Cortex of kidney (tissue), 1 donor: ENCODE results near the gene TGM5.
"Not testable (repeated sequence)": the region's sequence is repeated elsewhere in the genome, so short reads cannot be mapped to it uniquely, and the experiment has no call there.

Experiments
- DNase-seq: peaks from one replicate; lab custom pipeline; 2025; lab: John Stamatoyannopoulos, UW

TGM5 gene

DNA sequence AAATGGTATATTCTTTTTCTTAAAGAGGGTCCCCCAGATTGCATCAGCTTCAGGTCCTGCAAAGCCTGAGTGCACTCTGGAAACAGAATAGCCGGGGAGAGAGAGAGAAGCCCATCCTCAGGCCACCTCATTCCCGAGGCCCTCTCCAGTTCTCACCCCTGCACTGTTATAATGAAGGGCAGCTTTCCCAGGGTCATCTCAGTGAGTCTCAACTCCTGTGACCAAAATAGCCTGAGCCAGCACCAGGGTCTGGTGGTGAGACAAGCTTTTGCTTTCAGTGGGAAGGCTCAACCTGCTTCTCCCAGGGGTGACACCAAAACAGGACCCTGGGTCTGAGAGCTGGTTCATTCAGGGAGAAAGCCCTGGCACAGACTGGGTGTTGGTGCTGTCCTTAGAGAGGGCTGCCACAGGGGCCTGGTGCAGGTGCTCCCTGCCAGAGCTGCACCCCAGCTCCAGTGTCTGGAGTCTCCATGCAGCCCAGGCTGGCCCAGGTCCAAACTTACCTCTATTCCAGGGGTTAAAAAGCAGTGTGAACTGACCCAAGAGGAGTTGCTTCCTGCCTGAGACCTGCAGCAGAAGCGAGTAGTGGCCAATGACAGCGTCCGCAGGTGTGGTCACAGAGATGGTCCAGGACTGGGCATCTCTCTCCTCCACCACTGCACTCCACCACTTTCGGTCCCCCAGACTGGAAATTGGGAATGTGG is 52.0 kb downstream of the TGM5 start:
- DNase-seq, result no peak

DNA sequence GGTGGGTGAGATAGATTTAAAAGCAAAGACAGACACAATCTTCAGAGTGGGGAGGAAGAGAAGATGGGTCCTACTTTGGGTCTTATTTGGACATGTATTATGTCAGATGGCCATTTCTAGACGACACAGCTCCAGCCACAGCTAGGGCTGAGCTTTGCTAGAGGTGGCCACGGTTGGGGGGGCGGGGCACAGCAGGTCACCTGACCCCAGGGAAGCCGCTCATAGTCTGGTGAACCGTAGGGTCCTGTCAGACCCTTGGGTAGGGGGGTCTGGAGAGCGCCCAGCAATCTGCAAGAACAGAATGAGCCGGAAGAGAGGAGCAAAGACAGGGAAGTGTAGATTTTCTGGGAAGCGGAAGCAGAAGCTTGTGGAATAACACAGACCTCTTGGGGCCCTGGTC is 52.6 kb downstream of the TGM5 start:
- DNase-seq, result no peak

DNA sequence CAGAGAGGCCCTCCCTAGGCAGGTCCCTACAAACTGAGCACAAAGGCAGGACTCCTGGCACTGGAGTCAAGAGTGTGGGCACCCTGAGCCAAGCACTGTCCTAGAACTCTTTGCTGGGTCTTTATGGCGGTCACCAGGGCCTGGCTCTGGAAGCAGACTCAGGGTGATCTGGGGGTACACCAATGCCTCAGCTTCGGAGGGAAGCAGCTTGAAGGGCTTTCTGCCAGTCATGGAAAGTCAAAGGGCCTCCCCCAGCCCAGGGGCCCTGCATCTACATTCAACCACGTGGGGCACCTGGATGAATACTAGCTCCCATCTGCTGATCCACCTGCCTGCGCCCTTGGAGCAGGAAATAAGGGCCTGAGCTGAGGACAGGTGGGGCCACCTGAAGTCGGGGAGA is 53.3 kb downstream of the TGM5 start:
- no peak for DNase-seq

DNA sequence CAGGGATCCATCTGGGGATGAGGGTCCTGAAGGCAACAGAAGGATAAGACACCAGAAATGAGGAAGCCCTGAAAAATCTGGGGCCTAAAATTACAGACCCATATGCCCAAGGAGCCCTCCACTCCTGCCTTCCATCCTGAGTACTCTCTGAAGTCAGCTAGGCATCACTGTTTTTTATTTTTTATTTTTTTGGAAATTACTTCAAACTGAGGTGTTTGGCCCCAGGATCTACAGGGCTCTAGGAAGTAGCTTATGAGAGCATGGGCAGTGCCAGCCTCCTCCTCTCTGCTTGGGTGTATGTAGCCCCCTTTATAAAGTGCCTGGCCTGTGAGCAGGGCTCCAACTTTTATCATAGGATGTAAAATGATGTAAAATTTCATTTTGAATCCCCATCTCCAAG is 53.8 kb downstream of the TGM5 start:
- DNase-seq, result no peak

DNA sequence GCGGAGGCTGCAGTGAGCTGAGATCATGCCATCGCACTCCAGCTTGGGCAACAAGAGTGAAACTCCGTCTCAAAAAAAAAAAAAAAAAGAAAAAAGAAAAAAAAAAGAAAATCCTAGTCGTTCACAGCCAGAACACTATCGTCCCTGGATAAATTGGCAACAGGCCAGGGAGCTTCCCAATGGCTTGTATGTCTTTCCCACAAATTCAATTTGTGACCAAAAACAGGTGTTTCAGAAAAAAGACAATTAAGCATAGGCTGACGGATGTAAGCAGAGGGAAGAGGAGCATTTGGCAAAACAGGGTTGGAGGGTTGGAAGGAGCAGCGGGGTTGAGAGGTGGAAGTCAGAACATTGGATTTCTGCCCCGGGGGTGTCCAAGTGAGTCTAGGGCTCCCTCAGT is 54.4 kb downstream of the TGM5 start:
- DNase-seq, result no peak

DNA sequence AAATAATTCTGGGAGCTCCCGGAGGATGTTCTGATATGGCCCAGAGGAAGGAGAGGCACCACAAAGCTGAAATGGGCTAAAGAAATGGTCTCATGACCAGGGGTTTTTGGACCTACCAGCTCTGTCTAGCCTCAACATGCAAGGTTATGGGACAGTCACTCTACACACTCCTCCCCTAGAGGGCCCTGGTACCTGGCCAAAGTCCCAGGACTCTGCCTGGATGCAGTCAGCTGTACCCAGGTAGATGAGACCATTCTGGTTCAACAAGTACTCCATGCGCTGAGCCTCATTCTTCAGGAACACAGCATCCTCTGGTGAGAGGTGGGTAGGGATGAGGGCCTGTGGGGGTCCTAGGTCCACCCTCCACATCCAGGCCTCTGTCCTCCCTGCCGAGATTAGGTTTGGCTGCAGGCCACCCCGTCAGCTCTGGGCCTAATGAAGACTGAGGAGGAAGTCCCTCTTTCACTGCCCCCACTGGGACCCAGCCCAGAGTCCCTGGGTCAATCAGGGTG is 55.4 kb downstream of the TGM5 start:
- no peak for DNase-seq

DNA sequence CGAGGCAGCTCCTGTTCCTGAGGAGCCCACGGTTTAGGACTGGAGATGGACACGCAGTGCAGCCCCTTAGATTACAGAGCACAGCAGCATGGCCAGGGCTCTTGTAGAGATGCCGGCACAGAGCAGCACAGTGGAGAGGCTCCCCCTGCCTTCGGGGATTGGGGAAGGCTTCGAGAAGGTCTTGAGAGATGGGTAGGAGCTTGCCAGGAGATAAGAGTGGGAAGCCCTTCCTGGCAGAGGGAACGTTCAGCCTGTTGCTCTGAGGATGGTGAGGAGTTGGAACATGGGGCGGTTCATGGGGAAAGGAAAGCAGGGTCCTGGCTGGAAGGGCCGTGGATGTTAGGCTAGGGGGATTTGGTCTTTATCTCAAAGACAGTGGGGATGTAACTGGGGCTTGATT is 55.9 kb downstream of the TGM5 start:
- no peak for DNase-seq

DNA sequence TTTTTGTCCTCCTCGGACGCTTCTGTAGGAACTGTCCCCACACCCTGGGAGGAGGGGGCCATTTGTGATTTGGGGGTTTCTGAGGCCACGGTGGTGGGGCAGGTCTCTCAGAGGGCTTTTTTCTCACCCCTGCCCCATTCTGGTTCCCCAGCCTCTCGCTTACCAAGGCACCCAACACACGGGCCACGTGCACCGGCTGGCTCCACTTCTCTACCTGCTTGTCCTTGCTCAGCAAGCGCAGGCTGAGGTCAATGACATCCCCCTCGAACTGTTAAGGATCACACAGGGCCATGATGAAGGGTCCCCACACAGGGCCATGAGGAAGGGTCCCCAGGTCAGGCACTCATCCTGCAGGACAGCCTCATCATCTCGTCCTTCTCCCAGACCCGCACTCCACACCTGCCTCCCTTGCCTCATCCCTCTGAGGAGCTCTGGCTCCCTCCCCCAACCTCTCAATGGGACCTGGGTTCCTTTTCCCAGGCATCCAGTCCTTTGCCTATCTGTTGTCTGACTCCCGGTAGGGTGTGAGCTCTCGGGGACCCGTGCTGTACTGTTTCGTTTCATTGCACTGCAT is 56.5 kb downstream of the TGM5 start:
- DNase-seq, result no peak

DNA sequence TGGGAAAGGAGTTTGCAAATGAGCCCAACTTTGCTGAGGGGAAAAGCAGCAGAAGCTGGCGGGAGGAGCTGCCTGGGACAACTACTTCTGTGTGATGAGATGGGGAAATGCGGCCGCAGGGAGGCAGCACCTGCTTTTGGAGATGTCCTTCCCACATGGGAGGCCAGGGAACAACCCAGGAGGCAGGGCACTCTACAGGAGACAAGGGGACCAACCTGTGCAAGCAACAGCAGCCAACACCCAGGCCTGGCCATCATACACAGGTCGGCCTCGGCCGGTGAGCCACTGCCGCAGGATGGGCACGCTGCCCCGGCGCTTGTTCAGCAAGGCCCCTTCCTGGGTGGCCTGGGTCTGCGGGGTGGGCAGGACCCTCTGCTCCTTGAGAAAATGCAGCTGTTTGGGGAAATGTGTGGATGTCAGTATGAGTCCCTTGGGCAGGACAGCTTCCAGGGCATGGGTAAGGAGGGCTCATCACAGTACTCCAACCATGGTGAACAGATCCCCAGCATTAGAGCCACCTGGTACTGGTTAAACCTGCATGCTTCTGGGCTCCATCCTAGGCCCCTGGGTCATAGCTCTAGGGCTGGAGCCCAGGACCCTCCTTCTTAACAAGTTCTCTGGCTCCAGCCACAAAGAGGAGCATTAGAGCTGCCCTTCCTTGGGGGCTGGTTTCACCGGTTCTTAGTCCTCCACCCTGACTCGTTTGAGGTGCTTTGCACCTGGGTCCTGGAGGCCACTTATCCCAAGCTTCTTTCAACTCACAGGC is 57.5 kb downstream of the TGM5 start:
- DNase-seq, result no peak

DNA sequence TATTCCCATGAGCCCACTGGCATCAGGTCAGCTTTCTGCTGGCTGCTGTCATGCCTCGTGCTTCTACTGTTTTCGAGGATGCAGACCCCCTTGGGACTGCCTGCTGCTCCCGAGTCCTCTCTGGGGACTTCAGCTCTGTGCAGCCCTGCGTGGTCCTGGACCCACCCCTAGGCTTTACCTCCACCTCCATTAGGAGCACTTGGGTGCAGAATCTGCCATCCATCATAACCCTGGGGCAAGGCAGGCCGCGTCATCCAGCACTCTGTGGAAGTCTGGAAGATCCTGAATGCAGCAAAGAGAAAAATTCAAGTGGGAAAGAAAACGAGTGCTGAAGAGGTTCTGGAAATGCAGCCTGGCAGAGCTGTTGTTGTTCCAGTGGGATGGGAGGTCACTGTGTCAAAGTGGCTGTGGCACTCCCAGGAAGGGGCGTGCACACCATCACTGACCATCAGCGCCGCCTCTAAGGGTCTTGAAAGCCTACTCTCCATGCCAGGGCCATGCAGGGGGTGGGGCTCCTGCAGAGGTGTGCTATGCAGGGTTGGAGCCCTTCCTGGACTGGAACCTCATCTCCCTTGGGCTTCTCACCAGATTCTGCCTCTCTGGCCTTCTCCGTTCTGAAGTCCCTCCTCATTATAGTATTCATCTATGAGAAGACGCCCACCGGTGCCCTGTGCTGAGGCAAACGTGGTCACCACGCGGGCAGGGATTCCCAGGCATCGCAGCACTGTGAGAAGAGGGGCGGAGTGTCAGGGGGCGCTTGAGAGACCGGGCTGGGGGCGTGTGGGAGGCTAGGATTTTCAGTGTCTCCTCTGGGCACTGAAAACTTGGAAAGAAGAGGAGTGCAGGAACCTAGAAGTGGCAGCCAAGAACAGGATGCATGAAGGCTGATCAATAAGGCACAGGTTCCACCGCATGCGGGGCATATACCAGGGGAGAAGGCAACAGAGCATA is 58.4 kb downstream of the TGM5 start:
- DNase-seq, result no peak

DNA sequence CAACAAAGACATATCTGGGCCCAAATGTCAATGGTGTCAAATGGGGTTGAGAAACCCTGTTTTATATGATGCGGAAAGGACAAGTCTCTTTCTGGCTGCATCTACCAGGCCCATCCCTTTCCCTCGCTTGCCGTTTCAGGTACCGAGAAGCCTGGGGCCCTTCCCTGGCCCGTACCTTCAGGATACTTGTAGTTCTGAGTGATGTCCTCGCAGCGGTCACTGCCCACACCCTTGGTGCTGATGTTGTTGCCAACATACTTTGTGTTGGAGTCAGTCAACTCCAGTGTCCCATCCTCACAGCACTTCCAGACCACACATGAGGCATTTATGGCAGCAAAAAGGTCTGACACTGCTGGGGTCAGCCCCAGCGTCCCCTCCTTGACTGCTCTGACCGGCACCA is 59.7 kb downstream of the TGM5 start:
- DNase-seq, result no peak

DNA sequence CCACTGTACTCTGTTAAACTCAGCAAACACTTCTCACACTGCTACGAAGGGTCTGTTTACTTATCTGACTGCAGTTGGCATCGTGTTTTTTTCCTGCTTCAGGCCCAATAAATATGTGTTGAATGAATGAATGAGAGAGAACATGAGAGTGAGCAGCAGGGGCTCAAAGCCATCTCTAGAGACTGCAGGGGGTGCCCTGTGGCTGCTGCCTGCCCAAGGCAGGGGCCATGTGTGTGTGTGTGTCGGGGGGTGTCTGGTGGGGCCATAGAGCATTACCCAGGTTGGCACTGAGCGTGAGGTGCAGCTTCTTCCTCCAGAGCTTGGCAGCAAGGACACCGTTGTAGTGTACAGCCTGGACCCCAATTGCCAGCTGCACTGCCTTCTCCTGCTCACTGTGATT is 60.7 kb downstream of the TGM5 start:
- no peak for DNase-seq

DNA sequence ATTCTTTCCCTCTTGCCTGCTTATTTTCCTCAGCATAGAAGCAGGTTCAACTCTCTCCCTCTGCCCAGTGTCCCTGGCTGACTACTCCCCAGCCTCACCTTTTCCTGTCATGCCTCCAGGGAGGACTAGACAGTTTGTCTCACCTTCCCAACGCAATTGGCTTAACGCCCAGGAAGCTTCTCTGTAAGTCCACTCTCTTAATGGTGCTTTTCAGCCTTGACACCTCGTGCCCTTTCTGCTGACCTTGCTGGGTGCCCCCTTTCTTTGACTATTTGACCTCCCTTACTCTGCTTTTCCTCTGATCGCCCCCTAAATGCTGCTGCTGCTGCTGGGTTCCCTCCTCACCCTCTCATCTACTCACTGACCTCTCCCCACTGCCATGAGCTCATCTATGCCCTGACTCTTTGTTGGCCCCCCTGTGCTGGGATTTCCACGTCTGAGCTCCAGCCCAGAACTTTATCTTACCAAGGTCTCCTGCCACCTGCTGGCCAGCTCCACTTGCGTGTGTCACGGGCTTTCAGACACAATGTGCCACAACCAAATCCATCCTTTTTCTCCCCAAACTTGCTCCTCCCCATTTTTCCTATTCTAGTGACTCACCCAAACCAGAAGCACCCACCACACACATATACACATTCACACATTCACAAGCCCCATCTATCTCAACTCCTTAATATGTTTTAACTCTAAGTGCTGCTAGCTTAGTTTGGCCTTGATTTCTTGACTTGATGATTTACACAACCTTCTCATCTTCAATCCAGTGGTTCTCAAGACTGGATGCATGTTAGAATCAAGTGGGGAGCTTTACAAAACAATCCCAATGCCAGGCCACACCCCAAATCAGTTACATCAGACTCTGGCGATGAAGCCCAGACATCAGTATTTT is 62.5 kb downstream of the TGM5 start:
- no peak for DNase-seq

DNA sequence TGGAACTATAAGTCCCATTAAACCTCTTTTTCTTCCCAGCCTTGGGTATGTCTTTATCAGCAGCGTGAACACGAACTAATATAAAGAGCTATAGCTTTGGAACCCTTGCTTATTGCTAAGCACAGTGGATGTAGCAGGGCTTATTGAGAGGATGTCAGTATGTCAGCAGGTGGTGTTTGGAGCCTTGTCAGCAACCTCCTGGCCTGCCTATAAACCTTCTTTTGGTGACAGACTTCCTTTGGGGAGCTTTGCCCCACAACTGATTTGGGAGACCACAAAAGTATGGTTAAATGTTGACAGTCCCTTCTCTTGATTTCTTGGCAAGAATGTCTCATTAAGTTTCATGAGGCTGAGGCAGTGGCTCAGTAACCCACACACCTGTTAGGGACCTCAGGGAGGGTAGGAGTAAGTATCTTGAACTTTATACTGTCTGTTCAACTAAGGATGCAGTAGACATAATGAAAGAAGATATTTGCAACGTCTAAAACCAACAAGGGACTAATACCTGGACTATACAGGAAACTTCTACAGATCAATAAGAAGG is 66.7 kb downstream of the TGM5 start:
- DNase-seq, result no peak

DNA sequence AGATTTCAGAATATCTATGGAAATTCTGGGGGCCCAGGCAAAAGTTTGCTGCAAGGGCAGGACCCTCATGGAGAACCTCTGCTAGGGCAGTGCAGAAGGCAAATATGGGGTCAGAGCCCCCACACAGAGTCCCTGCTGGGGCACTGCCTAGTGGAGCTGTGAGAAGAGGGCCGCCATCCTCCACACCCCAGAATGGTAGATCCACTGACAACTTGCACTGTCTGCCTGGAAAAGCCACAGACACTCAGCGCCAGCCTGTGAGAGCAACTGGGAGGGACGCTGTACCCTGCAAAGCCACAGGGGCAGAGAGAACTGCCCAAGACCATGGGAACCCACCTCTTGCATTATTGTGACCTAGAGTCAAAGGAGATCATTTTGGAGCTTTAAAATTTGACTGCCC is 67.7 kb downstream of the TGM5 start:
- no peak for DNase-seq

DNA sequence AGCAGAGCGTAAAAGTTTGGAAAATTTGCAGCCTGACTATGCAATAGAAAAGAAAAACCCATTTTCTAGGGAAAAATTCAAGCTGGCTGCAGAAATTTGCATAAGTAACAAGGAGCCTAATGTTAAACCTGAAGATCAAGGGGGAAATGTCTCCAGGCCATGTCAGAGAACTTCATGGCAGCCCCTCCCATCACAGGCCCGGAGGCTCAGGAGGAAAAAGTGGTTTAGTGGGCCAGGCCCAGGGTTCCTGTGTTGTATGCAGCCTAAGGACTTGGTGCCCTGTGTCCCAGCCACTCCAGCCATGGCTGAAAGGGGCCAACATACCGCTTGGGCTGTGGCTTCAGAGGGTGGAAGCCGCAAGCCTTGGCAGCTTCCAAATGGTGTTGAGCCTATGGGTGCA is 68.2 kb downstream of the TGM5 start:
- not testable (repeated sequence) for DNase-seq

DNA sequence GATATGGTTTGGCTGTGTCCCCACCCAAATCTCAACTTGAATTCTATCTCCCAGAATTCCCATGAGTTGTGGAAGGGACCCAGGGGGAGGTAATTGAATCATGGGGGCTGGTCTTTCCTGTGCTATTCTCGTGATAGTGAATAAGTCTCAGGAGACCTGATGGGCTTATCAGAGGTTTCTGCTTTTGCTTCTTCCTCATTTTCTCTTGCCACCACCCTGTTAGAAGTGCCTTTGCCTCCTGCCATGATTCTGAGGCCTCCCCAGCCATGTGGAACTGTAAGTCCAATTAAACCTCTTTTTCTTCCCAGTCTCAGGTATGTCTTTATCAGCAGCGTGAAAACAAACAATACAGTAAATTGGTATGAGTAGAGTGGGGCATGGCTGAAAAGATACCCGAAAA is 69.0 kb downstream of the TGM5 start:
- not testable (repeated sequence) for DNase-seq

DNA sequence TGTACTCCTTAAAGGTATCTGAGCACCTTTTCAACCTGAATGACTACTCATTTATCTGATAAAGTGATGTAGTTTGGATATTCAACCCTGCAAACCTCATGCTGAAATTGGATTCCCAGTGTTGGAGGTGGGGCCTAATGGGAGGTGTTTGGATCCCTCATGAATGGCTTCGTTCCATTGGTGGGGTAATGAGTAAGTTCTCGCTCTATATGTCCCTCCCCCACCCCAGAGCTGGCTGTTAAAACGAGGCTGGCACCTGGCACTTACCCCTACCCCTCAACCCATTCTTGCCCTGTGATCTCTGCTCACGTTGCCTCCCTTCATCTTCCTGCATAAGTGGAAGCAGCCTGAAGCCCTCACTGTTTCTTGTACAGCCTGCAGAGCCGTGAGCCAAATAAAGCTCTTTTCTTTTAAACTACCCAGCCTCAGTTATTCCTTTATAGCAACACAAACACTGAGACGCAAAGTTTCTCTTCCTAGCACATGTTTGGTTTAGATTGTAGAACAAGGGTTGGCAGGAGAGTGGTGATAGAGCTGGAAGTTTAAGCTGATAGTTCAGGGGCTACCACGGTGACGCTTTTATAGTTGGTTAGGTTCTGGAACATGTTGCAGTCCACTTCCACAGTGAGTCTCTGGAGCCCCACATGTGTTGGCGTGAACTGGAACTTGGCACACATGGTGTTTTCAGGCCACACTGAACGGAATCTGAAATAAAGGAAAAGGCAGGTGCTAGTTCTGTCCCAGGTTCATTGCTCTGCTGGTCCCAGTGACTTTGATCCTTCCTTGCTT is 69.8 kb downstream of the TGM5 start:
- DNase-seq, result no peak

DNA sequence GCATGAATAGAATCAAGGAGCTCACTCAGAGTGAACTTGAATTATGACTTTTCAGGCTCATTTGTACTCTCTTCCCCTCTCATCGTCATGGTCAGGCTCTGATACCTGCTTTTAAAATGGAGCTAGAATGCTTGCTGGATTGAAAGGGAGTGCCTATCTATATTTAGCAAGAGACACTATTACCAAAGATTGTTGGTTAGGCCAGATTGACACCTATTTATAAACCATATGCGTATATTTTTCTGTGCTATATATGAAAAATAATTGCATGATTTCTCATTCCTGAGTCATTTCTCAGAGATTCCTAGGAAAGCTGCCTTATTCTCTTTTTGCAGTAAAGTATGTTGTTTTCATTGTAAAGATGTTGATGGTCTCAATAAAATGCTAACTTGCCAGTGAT is 71.9 kb downstream of the TGM5 start:
- DNase-seq, result no peak

DNA sequence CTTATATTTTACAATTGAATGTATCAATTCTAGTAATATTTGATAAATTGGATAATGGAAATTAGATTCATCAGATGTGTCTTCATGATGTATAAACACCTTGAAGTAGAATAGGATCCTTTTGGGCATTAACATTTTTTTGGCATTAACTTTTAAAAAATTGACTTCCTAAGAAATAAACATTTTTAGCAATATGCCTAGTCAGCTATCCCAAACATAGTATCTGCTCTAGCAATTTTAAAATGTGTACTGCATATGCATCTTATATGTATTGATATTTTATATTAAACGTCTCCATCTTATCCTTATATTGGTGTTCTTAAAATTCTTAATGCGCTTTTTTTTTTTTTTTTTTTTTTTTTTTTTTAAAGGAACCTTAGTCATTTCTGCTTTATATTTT is 73.0 kb downstream of the TGM5 start:
- DNase-seq, result no peak
